IMR-90 (cell line): Measurements from ENCODE around the gene FADS6. TPM values are rescaled to one million over a fixed set of nuclear protein-coding genes. Genes with fewer than 3 reads are reported as not detected.

Source experiments
- ATAC-seq: fragments of 200-7000 bp; cut with Tn5 transposase; 2 replicates; pipeline ENCODE4 v1.9.1; 2020; ENCODE audit warnings: low read depth, mild to moderate bottlenecking, moderate library complexity
- BruUV-seq: library from RNA; stranded (reverse); fragments of 400-500 nt; replicated peaks from 2 replicates; lab custom pipeline; 2021; lab: Mats Ljungman, UMichigan
- CTCF ChIA-PET: fragments of 300-600 bp; formaldehyde crosslinking; extraction: SDS; loops from one replicate; lab custom pipeline; 2021; ENCODE audit warnings: antibody characterized with exemption; lab: Yijun Ruan, JAX
- POLR2A ChIA-PET: fragments of 300-600 bp; sonication (Branson Sonifier 250); formaldehyde crosslinking; loops from one replicate; lab custom pipeline; 2022; ENCODE audit warnings: antibody characterized with exemption; ENCODE audit not compliant: unreplicated experiment; lab: Charles Lee
- DNase-seq: peaks from one replicate; pipeline ENCODE4 v3.0.0; 2013
- H2AFZ ChIP-seq: replicated peaks from 2 replicates; pipeline ENCODE3; 2013; ENCODE audit warnings: low read length, mild to moderate bottlenecking; ENCODE audit not compliant: poor library complexity
- H2AK5ac ChIP-seq: 2 replicates; pipeline ENCODE4 v1.6.1; 2013; ENCODE audit warnings: low read depth, low read length, inconsistent platforms
- H2AK9ac ChIP-seq: replicated peaks from 2 replicates; pipeline ENCODE3; 2013; ENCODE audit warnings: mild to moderate bottlenecking, low read depth, low read length, moderate library complexity; ENCODE audit not compliant: poor library complexity
- H2BK120ac ChIP-seq: 2 replicates; pipeline ENCODE4 v1.6.1; 2013; ENCODE audit warnings: low read depth, low read length, inconsistent platforms
- H2BK15ac ChIP-seq: 3 replicates; pipeline ENCODE4 v1.6.1; 2013; ENCODE audit warnings: low read depth, low read length, inconsistent platforms
- H2BK20ac ChIP-seq: 2 replicates; pipeline ENCODE4 v1.6.1; 2013; ENCODE audit warnings: low read depth, mild to moderate bottlenecking, inconsistent platforms, low read length, moderate library complexity
- H2BK5ac ChIP-seq: 2 replicates; pipeline ENCODE4 v1.6.1; 2013; ENCODE audit warnings: mild to moderate bottlenecking, low read depth, low read length, inconsistent platforms; ENCODE audit not compliant: poor library complexity, severe bottlenecking
- H3K14ac ChIP-seq: replicated peaks from 2 replicates; pipeline ENCODE4 v1.6.1; 2013; ENCODE audit warnings: low read depth, low read length, inconsistent platforms
- H3K18ac ChIP-seq: 2 replicates; pipeline ENCODE4 v1.6.1; 2013; ENCODE audit warnings: low read depth, low read length, control low read depth
- H3K23ac ChIP-seq: 2 replicates; pipeline ENCODE4 v1.6.1; 2013; ENCODE audit warnings: low read depth, low read length, inconsistent platforms
- H3K27ac ChIP-seq: 2 replicates; pipeline ENCODE4 v1.5.1; 2013; ENCODE audit warnings: mild to moderate bottlenecking, control low read depth, low read length; ENCODE audit not compliant: insufficient read depth
- H3K27me3 ChIP-seq: 2 replicates; pipeline ENCODE4 v1.6.1; 2013; ENCODE audit warnings: low read length; ENCODE audit not compliant: control insufficient read depth, insufficient read depth
- H3K36me3 ChIP-seq: 2 replicates; pipeline ENCODE4 v1.6.1; 2013; ENCODE audit warnings: low read length, mixed read lengths; ENCODE audit not compliant: control insufficient read depth, insufficient read depth
- H3K4ac ChIP-seq: 2 replicates; pipeline ENCODE4 v1.6.1; 2013; ENCODE audit warnings: low read depth, low read length, inconsistent platforms
- H3K4me1 ChIP-seq: 2 replicates; pipeline ENCODE4 v1.6.1; 2013; ENCODE audit warnings: low read length, mixed read lengths; ENCODE audit not compliant: control insufficient read depth, insufficient read depth
- H3K4me2 ChIP-seq: 2 replicates; pipeline ENCODE4 v1.6.1; 2013; ENCODE audit warnings: low read depth, mild to moderate bottlenecking, control low read depth, low read length, moderate library complexity
- H3K4me3 ChIP-seq: 2 replicates; pipeline ENCODE4 v1.5.1; 2013; ENCODE audit warnings: low read depth, mild to moderate bottlenecking, control low read depth, low read length, moderate library complexity; ENCODE audit not compliant: insufficient read depth
- H3K56ac ChIP-seq: 2 replicates; pipeline ENCODE4 v1.6.1; 2013; ENCODE audit warnings: low read length, inconsistent platforms; ENCODE audit not compliant: insufficient read depth; ENCODE audit errors: extremely low read depth
- H3K79me1 ChIP-seq, 2 experiments: 2 replicates each; pipeline ENCODE4 v1.6.1; 2013; ENCODE audit warnings: low read length in 2 of 2, inconsistent platforms in 1 of 2, low read depth in 1 of 2
- H3K9ac ChIP-seq: 2 replicates; pipeline ENCODE4 v1.6.1; 2013; ENCODE audit warnings: low read depth, low read length, control low read depth
- H3K9me1 ChIP-seq: 2 replicates; pipeline ENCODE4 v1.6.1; 2013; ENCODE audit warnings: low read length, inconsistent platforms; ENCODE audit not compliant: insufficient read depth
- H3K9me3 ChIP-seq: 2 replicates; pipeline ENCODE4 v1.6.1; 2013; ENCODE audit warnings: low read length; ENCODE audit not compliant: control insufficient read depth, insufficient read depth
- H4K20me1 ChIP-seq: 2 replicates; pipeline ENCODE4 v1.6.1; 2013; ENCODE audit warnings: low read length, inconsistent platforms; ENCODE audit not compliant: insufficient read depth
- H4K5ac ChIP-seq: 2 replicates; pipeline ENCODE4 v1.6.1; 2013; ENCODE audit warnings: mild to moderate bottlenecking, low read depth, low read length, control low read depth
- H4K8ac ChIP-seq, 2 experiments: 2 replicates each; pipeline ENCODE4 v1.6.1; 2013; ENCODE audit warnings: low read depth in 2 of 2, low read length in 2 of 2, control low read depth in 1 of 2, inconsistent platforms in 1 of 2
- H4K91ac ChIP-seq: 2 replicates; pipeline ENCODE4 v1.6.1; 2013; ENCODE audit warnings: low read depth, low read length, inconsistent platforms; ENCODE audit not compliant: insufficient read depth
- BHLHE40 ChIP-seq: fragments of 150-350 bp; IDR thresholded peaks from 2 replicates; pipeline ENCODE4 v1.6.1; 2016; ENCODE audit warnings: mild to moderate bottlenecking, low read depth, low read length
- CEBPB ChIP-seq: IDR thresholded peaks from 2 replicates; pipeline ENCODE4 v1.6.1; 2012; ENCODE audit warnings: low read depth, low read length, improper control_type of control experiment
- CHD1 ChIP-seq: IDR thresholded peaks from 2 replicates; pipeline ENCODE4 v1.6.1; 2012; ENCODE audit warnings: low read depth, low read length, improper control_type of control experiment
- CTCF ChIP-seq: conservative IDR thresholded peaks from 2 replicates; pipeline ENCODE4 v1.5.1; 2012; ENCODE audit warnings: mild to moderate bottlenecking, low read depth, low read length, improper control_type of control experiment
- ELK1 ChIP-seq: fragments of 150-350 bp; IDR thresholded peaks from 2 replicates; pipeline ENCODE4 v1.6.1; 2016; ENCODE audit warnings: low read depth, mild to moderate bottlenecking, low read length, moderate library complexity, borderline replicate concordance
- FOS ChIP-seq: fragments of 150-350 bp; IDR thresholded peaks from 2 replicates; pipeline ENCODE4 v1.6.1; 2016; ENCODE audit warnings: low read depth, low read length
- MAFK ChIP-seq: IDR thresholded peaks from 2 replicates; pipeline ENCODE4 v1.6.1; 2012; ENCODE audit warnings: low read depth, low read length, improper control_type of control experiment
- MAZ ChIP-seq: IDR thresholded peaks from 2 replicates; pipeline ENCODE4 v1.6.1; 2012; ENCODE audit warnings: low read depth, mild to moderate bottlenecking, low read length, improper control_type of control experiment, moderate library complexity, borderline replicate concordance
- MXI1 ChIP-seq: IDR thresholded peaks from 2 replicates; pipeline ENCODE4 v1.6.1; 2012; ENCODE audit warnings: low read depth, mild to moderate bottlenecking, low read length, moderate library complexity, borderline replicate concordance
- NFE2L2 ChIP-seq: fragments of 150-350 bp; IDR thresholded peaks from 2 replicates; pipeline ENCODE4 v1.6.1; 2016; ENCODE audit warnings: low read depth, mild to moderate bottlenecking, low read length
- POLR2A ChIP-seq: IDR thresholded peaks from 2 replicates; pipeline ENCODE4 v1.6.1; 2012; ENCODE audit warnings: mild to moderate bottlenecking, low read depth, low read length
- RAD21 ChIP-seq: IDR thresholded peaks from 2 replicates; pipeline ENCODE4 v1.6.1; 2012; ENCODE audit warnings: low read length, improper control_type of control experiment
- RCOR1 ChIP-seq: IDR thresholded peaks from 2 replicates; pipeline ENCODE4 v1.6.1; 2012; ENCODE audit warnings: mild to moderate bottlenecking, low read length, improper control_type of control experiment; ENCODE audit not compliant: insufficient replicate concordance
- RFX5 ChIP-seq: IDR thresholded peaks from 2 replicates; pipeline ENCODE4 v1.8.0; 2012; ENCODE audit warnings: low read depth, mild to moderate bottlenecking, low read length, moderate library complexity
- SMC3 ChIP-seq: fragments of 150-350 bp; IDR thresholded peaks from 2 replicates; pipeline ENCODE4 v1.6.1; 2016; ENCODE audit warnings: low read depth, mild to moderate bottlenecking, antibody characterized with exemption, low read length, moderate library complexity
- USF2 ChIP-seq: fragments of 150-350 bp; IDR thresholded peaks from 2 replicates; pipeline ENCODE4 v1.6.1; 2017; ENCODE audit warnings: mild to moderate bottlenecking, antibody characterized with exemption, low read length, low read depth
- WGBS, 2 experiments: methylation state at CpG; one replicate each; pipeline versions ENCODE4 v1.1.5 to v1.1.7; 2013; ENCODE audit warnings: missing lambda C conversion rate in 2 of 2; ENCODE audit not compliant: insufficient read length in 1 of 2; ENCODE audit errors: extremely low coverage in 2 of 2; 5-methylcytosine and 5-hydroxymethylcytosine counted together
- dilution Hi-C: fragments of 300-500 bp; cut with HindIII; formaldehyde crosslinking; loops from one replicate; pipeline ENCODE4 v1.14.3; 2018; ENCODE audit warnings: low sequenced_read_pairs; ENCODE audit not compliant: unreplicated experiment
- in situ Hi-C: fragments of 300-500 bp; cut with MboI; formaldehyde crosslinking; loops from 3 replicates; pipeline ENCODE4 v1.14.3; 2019; ENCODE audit warnings: low sequenced_read_pairs, inconsistent platforms, mixed read lengths
- intact Hi-C: fragments of 100-400 bp; cut with micrococcal nuclease; formaldehyde crosslinking; loops from 2 replicates; pipeline ENCODE4 v1.10.0; 2022
- polyA plus RNA-seq, 3 experiments: library from polyadenylated mRNA; depleted of rRNA; stranded (reverse); fragments of >200 nt; gene quantifications; 2 replicates each; pipeline ENCODE4 v1.2.3, GENCODE V29; 2012; ENCODE audit warnings: low replicate concordance in 1 of 3
- total RNA-seq: library from RNA; depleted of rRNA; stranded (reverse); fragments of >200 nt; gene quantifications from 2 replicates; pipeline ENCODE4 v1.2.3, GENCODE V29; 2012

Gene FADS6
- total and polyA plus RNA-seq, 2 of the 4 experiments (the other 2 are of a cell fraction) = not detected

GRCh38 chr17:74903671-74904070, 10.2 kb upstream of the FADS6 start:
- intact Hi-C loops (no loop called here), dilution Hi-C loops (no loop called here), in situ Hi-C loops (no loop called here)
- no peak for ATAC-seq
- Histone ChIP-seq H2AFZ (no peak overlapping the region), H3K4me3 (no peak overlapping the region), H3K18ac (no peak overlapping the region), H3K9me3 (no peaks in the 10 kb centered on the region), H2BK120ac (no peak overlapping the region), H3K4ac (no peak overlapping the region), H4K8ac (no peak overlapping the region), H2BK15ac (no peak overlapping the region), H2AK9ac (no peak overlapping the region), H3K36me3 (no peaks in the 10 kb centered on the region), H3K27me3 (peaks cover 36% of the 10 kb centered on the region), H3K9ac (no peak overlapping the region), H3K27ac (no peak overlapping the region), H3K14ac (no peak overlapping the region), H2AK5ac (no peak overlapping the region), H3K79me1 (no peaks in the 10 kb centered on the region), H2BK5ac (no peak overlapping the region), H3K9me1 (no peaks in the 10 kb centered on the region), H3K4me1 (no peaks in the 10 kb centered on the region), H4K20me1 (no peaks in the 10 kb centered on the region), H3K4me2 (no peak overlapping the region), H3K56ac (no peak overlapping the region), H2BK20ac (no peak overlapping the region), H4K91ac (no peak overlapping the region), H3K23ac (no peak overlapping the region), H4K5ac (no peak overlapping the region)
- WGBS, 2 experiments = no CpG with 5 or more reads among the region's 6 CpGs
- ChIA-PET CTCF (no interaction called here), POLR2A (no interaction called here)
- DNase-seq = no peak
- no TSS peak for BruUV-seq
- TF ChIP-seq USF2 = no peak
- TF ChIP-seq SMC3 = no peak
- TF ChIP-seq CHD1 = no peak
- TF ChIP-seq RFX5 = no peak
- TF ChIP-seq ELK1 = no peak
- TF ChIP-seq POLR2A = no peak
- no peak for TF ChIP-seq CEBPB
- TF ChIP-seq RCOR1 = no peak
- TF ChIP-seq MXI1 = no peak
- TF ChIP-seq MAZ = no peak
- no peak for TF ChIP-seq NFE2L2
- no peak for TF ChIP-seq MAFK
- TF ChIP-seq RAD21 = no peak
- TF ChIP-seq CTCF = no peak
- TF ChIP-seq FOS = no peak
- TF ChIP-seq BHLHE40 = no peak
